ENCODE data around the gene RMDN2. TPM values are rescaled to one million over a fixed set of nuclear protein-coding genes. Genes with fewer than 3 reads are reported as not detected.

Gene RMDN2
- polyA plus RNA-seq, 1 donor (not counting 4 experiments of a cell fraction or from before 2014, with no cell fraction given) = 9.3 TPM

DNA sequence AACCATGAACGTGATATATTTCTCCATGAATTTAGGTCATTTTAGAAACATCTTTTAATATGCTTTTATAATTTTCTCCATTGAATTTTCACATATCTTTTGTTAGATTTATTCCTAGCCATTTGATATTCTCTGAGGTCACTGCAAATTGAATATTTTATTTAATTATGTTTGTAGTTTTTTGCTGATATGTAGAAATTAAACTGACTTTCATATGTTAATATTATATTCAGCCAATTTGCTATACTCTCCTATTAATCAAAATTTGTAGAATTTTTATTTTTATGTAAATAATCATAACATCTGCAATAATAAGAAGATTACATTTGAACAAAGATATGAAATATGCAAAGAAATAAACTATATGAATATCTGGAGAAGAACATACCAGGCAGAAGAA lies 46.9 kb downstream of the RMDN2 start:
- Histone ChIP-seq H3K79me2 (ENCODE audit: control insufficient read depth, insufficient read depth, low read length) (no peaks in the 10 kb centered on the region), H3K4me1 (ENCODE audit: control insufficient read depth, extremely low read depth, insufficient read depth, low read length) (peaks cover 7% of the 10 kb centered on the region), H3K9ac (ENCODE audit: control insufficient read depth, extremely low read depth, insufficient read depth, low read length) (no peak overlapping the region), H3K27me3 (ENCODE audit: control insufficient read depth, extremely low read depth, insufficient read depth, low read length) (no peaks in the 10 kb centered on the region), H3K9me3 (ENCODE audit: control insufficient read depth, low read depth, low read length) (no peaks in the 10 kb centered on the region), H3K4me2 (ENCODE audit: control insufficient read depth, extremely low read depth, insufficient read depth, low read depth, low read length) (no peak overlapping the region), H3K36me3 (ENCODE audit: control insufficient read depth in 2 of 2, extremely low read depth in 1 of 2, insufficient read depth in 2 of 2, low read length in 2 of 2) (no peaks in the 10 kb centered on the region), H3K27ac (ENCODE audit: control insufficient read depth, insufficient read depth, low read length) (no peak overlapping the region), H3K4me3 (ENCODE audit: control insufficient read depth in 2 of 3, extremely low read depth in 1 of 3, insufficient read depth in 2 of 3, low read depth in 1 of 3, low read length in 3 of 3) (no peak overlapping the region), H3K9me1 (ENCODE audit: control insufficient read depth, extremely low read depth, insufficient read depth, low read length) (no peaks in the 10 kb centered on the region), H2AFZ (ENCODE audit: control insufficient read depth, low read length) (no peak overlapping the region), H4K20me1 (ENCODE audit: control insufficient read depth, extremely low read depth, insufficient read depth, low read length) (no peaks in the 10 kb centered on the region)
- dilution Hi-C loops (cut with MboI; ENCODE audit: extremely low pct_ligation_motif_present, low sequenced_read_pairs) = no loop called here
- DNase-seq (ENCODE audit: low read depth, low spot score) (no peak), FAIRE-seq (no peak)
- no peak for TF ChIP-seq EZH2 (IDR thresholded peaks at IDR 0.05; ENCODE audit: low read length)
- TF ChIP-seq CTCF (optimal IDR thresholded peaks at IDR 0.05 in 1 of 3, IDR thresholded peaks at IDR 0.05 in 1 of 3, conservative IDR thresholded peaks at IDR 0.05 in 1 of 3; ENCODE audit: extremely low read depth in 1 of 3, insufficient read depth in 2 of 3, low read length in 3 of 3) = no peak

DNA sequence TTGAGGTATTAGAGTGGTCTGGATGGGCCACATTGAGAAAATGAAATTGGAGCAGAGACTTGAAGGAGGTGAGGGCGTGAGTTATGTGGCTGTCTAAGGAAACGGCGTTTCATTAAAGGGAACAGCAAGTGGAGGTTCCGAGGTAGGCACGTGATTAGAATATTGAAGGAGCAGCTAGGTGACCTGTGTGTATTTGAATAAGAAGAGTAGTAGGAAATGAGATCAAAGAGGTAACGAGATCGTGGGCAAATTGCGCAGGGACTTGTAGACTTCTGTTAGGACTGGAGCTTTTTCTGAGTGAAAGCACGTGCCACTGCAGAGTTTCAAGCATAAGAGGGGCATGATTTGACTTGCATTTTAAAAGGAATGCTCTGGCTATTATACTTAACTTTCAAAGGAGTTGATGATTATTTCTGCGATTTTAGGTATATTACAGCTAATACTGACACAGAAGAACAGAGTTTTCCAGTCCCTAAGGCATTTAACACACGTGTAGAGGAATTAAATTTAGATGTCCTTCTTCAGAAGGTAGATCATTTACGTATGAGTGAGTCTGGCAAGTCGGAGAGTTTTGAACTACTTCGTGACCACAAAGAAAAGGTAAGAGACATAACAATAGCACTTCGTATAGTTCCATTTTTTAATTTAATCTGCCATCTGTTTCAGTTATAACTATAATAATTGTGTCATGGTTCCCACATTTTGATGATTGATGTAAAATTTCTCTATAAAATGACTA lies 48.7 kb downstream of the RMDN2 start:
- Histone ChIP-seq H3K4me2 (ENCODE audit: control insufficient read depth, extremely low read depth, insufficient read depth, low read depth, low read length) (peak overlapping the region; percentile 93), H2AFZ (ENCODE audit: control insufficient read depth, low read length) (peak overlapping the region; percentile 91)

More for the DNA sequence above, 48.7 kb downstream of the RMDN2 start:
- no peak for TF ChIP-seq EZH2 (IDR thresholded peaks at IDR 0.05; ENCODE audit: low read length)
- TF ChIP-seq CTCF (optimal IDR thresholded peaks at IDR 0.05 in 1 of 3, IDR thresholded peaks at IDR 0.05 in 1 of 3, conservative IDR thresholded peaks at IDR 0.05 in 1 of 3; ENCODE audit: extremely low read depth in 1 of 3, insufficient read depth in 2 of 3, low read length in 3 of 3) = no peak
- H3K27ac ChIP-seq (ENCODE audit: control insufficient read depth, insufficient read depth, low read length) = peak overlapping the region; percentile 0
- no peaks in the 10 kb centered on the region for H3K36me3 ChIP-seq (ENCODE audit: control insufficient read depth in 2 of 2, extremely low read depth in 1 of 2, insufficient read depth in 2 of 2, low read length in 2 of 2)
- peak overlapping the region; percentile 11 for H3K9ac ChIP-seq (ENCODE audit: control insufficient read depth, extremely low read depth, insufficient read depth, low read length)
- no peaks in the 10 kb centered on the region for H3K9me1 ChIP-seq (ENCODE audit: control insufficient read depth, extremely low read depth, insufficient read depth, low read length)
- no peaks in the 10 kb centered on the region for H3K9me3 ChIP-seq (ENCODE audit: control insufficient read depth, low read depth, low read length)
- no peaks in the 10 kb centered on the region for H3K79me2 ChIP-seq (ENCODE audit: control insufficient read depth, insufficient read depth, low read length)
- H3K4me1 ChIP-seq (ENCODE audit: control insufficient read depth, extremely low read depth, insufficient read depth, low read length) = peaks cover 7% of the 10 kb centered on the region
- no peaks in the 10 kb centered on the region for H4K20me1 ChIP-seq (ENCODE audit: control insufficient read depth, extremely low read depth, insufficient read depth, low read length)
- FAIRE-seq (peak; percentile 96), DNase-seq (ENCODE audit: low read depth, low spot score) (no peak)
- dilution Hi-C loops (cut with MboI; ENCODE audit: extremely low pct_ligation_motif_present, low sequenced_read_pairs) = no loop called here
- peak overlapping the region in 2 of 3 experiments; percentile 51 to 59 for H3K4me3 ChIP-seq (ENCODE audit: control insufficient read depth in 2 of 3, extremely low read depth in 1 of 3, insufficient read depth in 2 of 3, low read depth in 1 of 3, low read length in 3 of 3)
- H3K27me3 ChIP-seq (ENCODE audit: control insufficient read depth, extremely low read depth, insufficient read depth, low read length) = no peaks in the 10 kb centered on the region

All from keratinocyte (primary cell).